ENCODE results near the gene GLB1L.
A peak's percentile ranks its signal among the peaks of the same experiment; 100 is the strongest.
"Not testable (repeated sequence)": the region's sequence is repeated elsewhere in the genome, so short reads cannot be mapped to it uniquely, and the experiment has no call there.

Gene GLB1L

GRCh38 chr2:219279916-219280516 lies 34.8 kb upstream of the GLB1L start:
- DNase-seq: no peak

- DNase-seq: peak; percentile 92
Observed at GRCh38 chr2:219279151-219279915, 34.1 kb upstream of the GLB1L start, which contains the start of gene DNAJB2. Gene DNAJB2 (plus strand): TSS chr2:219279366. CDS start chr2:219279834, 468 bp downstream.

- no peak for DNase-seq
Observed at GRCh38 chr2:219278655-219279150, 33.5 kb upstream of the GLB1L start.

GRCh38 chr2:219277703-219278654 lies 32.7 kb upstream of the GLB1L start:
- DNase-seq: peak; percentile 23

- DNase-seq: no peak
Observed at GRCh38 chr2:219274361-219274921, 29.2 kb upstream of the GLB1L start.

GRCh38 chr2:219273937-219274336 lies 28.7 kb upstream of the GLB1L start:
- DNase-seq: no peak

GRCh38 chr2:219272995-219273394 lies 27.8 kb upstream of the GLB1L start:
- DNase-seq: no peak

GRCh38 chr2:219272356-219272755 lies 27.1 kb upstream of the GLB1L start:
- no peak for DNase-seq

GRCh38 chr2:219271021-219271420 lies 25.8 kb upstream of the GLB1L start:
- no peak for DNase-seq

GRCh38 chr2:219270055-219270372 lies 24.8 kb upstream of the GLB1L start:
- DNase-seq: no peak

GRCh38 chr2:219269362-219270054 lies 24.3 kb upstream of the GLB1L start:
- no peak for DNase-seq

- no peak for DNase-seq
Observed at GRCh38 chr2:219268294-219268693, 23.1 kb upstream of the GLB1L start.

GRCh38 chr2:219266886-219267285 lies 21.6 kb upstream of the GLB1L start:
- no peak for DNase-seq

GRCh38 chr2:219266232-219266631 lies 21.0 kb upstream of the GLB1L start:
- no peak for DNase-seq

GRCh38 chr2:219261024-219261855 lies 16.0 kb upstream of the GLB1L start:
- no peak for DNase-seq

GRCh38 chr2:219258942-219259341 lies 13.7 kb upstream of the GLB1L start:
- DNase-seq: not testable (repeated sequence)

- peak; percentile 19 for DNase-seq
Observed at GRCh38 chr2:219254590-219255201, 9.5 kb upstream of the GLB1L start.

- peak; percentile 46 for DNase-seq
Observed at GRCh38 chr2:219253753-219254589, 8.7 kb upstream of the GLB1L start, which contains the start of gene TUBA4A. Gene TUBA4A (minus strand): TSS chr2:219253918. CDS start chr2:219253858, 60 bp downstream.

- DNase-seq: no peak
Observed at GRCh38 chr2:219252900-219253752, 7.9 kb upstream of the GLB1L start, which contains the start of gene TUBA4B. Gene TUBA4B (plus strand): TSS chr2:219253243. CDS start chr2:219253408, 165 bp downstream.

Data from KG1 (cell line).